Measurements from ENCODE around the gene SLC13A4. TPM values are rescaled to one million over a fixed set of nuclear protein-coding genes. Genes with fewer than 3 reads are reported as not detected.
"Not testable (repeated sequence)": the region's sequence is repeated elsewhere in the genome, so short reads cannot be mapped to it uniquely, and the experiment has no call there.

The SLC13A4 gene
- total RNA-seq, 1 experiment from 2014 or later: not detected

DNA sequence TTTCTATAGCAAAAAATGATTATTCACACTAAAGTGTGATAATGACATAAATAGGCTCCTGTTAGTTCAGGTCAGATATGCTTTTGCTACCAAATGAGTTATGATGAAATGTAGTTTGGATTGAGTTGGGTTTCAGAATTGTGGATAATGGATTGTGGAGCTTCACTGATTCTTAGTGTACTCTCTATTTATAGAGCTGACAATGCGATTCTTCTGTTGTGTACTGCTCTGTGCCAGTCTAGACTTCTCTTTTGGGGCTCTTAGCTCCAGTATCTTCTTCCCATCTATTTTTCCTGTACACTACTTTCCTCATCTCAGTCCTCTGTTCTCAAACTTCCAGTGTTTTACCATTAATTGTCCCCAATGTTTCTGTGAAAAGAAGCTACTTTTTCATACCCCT is 58.2 kb downstream of the SLC13A4 start:
- Mint-ChIP-seq H3K4me3 (ENCODE audit: low read depth, unreplicated experiment) (no peak overlapping the region), H3K9me3 (ENCODE audit: low read depth, unreplicated experiment) (no peaks in the 10 kb centered on the region), H3K4me1 (ENCODE audit: low read depth, unreplicated experiment) (peaks cover 8% of the 10 kb centered on the region), H3K27me3 (ENCODE audit: unreplicated experiment) (no peaks in the 10 kb centered on the region), H3K27ac (ENCODE audit: unreplicated experiment) (no peak overlapping the region), H3K36me3 (ENCODE audit: insufficient read depth, unreplicated experiment) (peaks cover 12% of the 10 kb centered on the region)
- intact Hi-C loops (cut with micrococcal nuclease; ENCODE audit: unreplicated experiment): no loop called here
- CTCF ChIA-PET: interaction anchor here (0.8 kb wide), 1 partner anchor 8 kb away, joined by 3 read pairs; no protein-coding TSS in a partner anchor
- DNase-seq: no peak
- TF ChIP-seq, protein P1, sequence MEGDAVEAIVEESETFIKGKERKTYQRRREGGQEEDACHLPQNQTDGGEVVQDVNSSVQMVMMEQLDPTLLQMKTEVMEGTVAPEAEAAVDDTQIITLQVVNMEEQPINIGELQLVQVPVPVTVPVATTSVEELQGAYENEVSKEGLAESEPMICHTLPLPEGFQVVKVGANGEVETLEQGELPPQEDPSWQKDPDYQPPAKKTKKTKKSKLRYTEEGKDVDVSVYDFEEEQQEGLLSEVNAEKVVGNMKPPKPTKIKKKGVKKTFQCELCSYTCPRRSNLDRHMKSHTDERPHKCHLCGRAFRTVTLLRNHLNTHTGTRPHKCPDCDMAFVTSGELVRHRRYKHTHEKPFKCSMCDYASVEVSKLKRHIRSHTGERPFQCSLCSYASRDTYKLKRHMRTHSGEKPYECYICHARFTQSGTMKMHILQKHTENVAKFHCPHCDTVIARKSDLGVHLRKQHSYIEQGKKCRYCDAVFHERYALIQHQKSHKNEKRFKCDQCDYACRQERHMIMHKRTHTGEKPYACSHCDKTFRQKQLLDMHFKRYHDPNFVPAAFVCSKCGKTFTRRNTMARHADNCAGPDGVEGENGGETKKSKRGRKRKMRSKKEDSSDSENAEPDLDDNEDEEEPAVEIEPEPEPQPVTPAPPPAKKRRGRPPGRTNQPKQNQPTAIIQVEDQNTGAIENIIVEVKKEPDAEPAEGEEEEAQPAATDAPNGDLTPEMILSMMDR (IDR thresholded peaks at IDR 0.05; ENCODE audit: unreplicated experiment): no peak
- no TSS peak for BruUV-seq (replicated peaks)

DNA sequence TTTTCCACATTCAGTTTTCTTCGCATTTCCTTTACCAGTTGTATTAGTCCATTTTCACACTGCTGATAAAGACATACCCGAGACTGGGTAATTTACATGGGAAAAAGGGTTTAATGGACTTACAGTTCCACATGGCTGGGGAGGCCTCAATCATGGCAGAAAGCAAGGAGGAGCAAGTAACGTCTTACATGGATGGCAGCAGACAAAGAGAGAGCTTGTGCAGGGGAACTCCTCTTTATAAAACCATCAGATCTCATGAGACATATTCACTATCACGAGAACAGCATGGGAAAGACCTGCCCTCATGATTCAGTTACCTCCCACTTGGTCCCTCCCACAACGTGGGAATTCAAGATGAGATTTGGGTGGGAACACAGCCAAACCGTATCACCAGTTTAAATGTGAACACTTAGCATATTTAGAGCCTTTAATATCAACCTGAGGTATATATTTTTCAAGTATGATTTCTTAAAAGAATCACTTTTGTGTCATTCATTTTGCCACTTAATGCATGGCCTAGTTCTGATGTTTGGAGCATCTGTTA is 59.1 kb downstream of the SLC13A4 start:
- H3K9me3 Mint-ChIP-seq (ENCODE audit: low read depth, unreplicated experiment); H3K36me3 Mint-ChIP-seq (ENCODE audit: insufficient read depth, unreplicated experiment); CTCF ChIA-PET; DNase-seq; BruUV-seq (replicated peaks); H3K4me1 Mint-ChIP-seq (ENCODE audit: low read depth, unreplicated experiment); H3K27me3 Mint-ChIP-seq (ENCODE audit: unreplicated experiment); H3K4me3 Mint-ChIP-seq (ENCODE audit: low read depth, unreplicated experiment); H3K27ac Mint-ChIP-seq (ENCODE audit: unreplicated experiment); intact Hi-C loops (cut with micrococcal nuclease; ENCODE audit: unreplicated experiment): not testable (repeated sequence)

DNA sequence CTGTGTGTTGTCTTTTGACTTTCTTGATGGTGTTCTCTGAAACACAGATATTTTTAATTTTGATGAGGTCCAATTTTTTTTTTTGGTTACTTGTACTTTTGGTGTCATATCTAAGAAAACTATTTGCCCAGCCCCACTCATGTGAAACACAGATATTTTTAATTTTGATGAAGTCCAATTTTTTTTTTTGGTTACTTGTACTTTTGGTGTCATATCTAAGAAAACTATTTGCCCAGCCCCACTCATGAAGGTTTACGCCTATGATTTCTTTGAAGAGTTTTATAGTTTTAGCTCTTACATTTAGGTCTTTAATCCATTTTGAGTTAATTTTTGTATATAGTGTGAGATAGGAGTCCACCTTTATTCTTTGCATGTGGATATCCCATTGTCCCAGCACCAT is 60.4 kb downstream of the SLC13A4 start:
- H3K4me1 Mint-ChIP-seq (ENCODE audit: low read depth, unreplicated experiment); H3K27ac Mint-ChIP-seq (ENCODE audit: unreplicated experiment); H3K9me3 Mint-ChIP-seq (ENCODE audit: low read depth, unreplicated experiment); CTCF ChIA-PET; H3K27me3 Mint-ChIP-seq (ENCODE audit: unreplicated experiment); H3K4me3 Mint-ChIP-seq (ENCODE audit: low read depth, unreplicated experiment); BruUV-seq (replicated peaks); DNase-seq; intact Hi-C loops (cut with micrococcal nuclease; ENCODE audit: unreplicated experiment): not testable (repeated sequence)
- H3K36me3 Mint-ChIP-seq (ENCODE audit: insufficient read depth, unreplicated experiment): peaks cover 11% of the 10 kb centered on the region

GRCh38 chr7:135666846-135667245 is 61.1 kb downstream of the SLC13A4 start:
- H3K9me3 Mint-ChIP-seq (ENCODE audit: low read depth, unreplicated experiment): no peaks in the 10 kb centered on the region
- CTCF ChIA-PET: interaction anchor here (0.6 kb wide), 1 partner anchor 21 kb away, joined by 3 read pairs; no protein-coding TSS in a partner anchor
- intact Hi-C loops (cut with micrococcal nuclease; ENCODE audit: unreplicated experiment): no loop called here
- H3K36me3 Mint-ChIP-seq (ENCODE audit: insufficient read depth, unreplicated experiment): peaks cover 19% of the 10 kb centered on the region
- TF ChIP-seq, protein P1 (IDR thresholded peaks at IDR 0.05; ENCODE audit: unreplicated experiment): no peak
- no peak for DNase-seq
- H3K27me3 Mint-ChIP-seq (ENCODE audit: unreplicated experiment): no peaks in the 10 kb centered on the region
- no TSS peak for BruUV-seq (replicated peaks)
- H3K4me1 Mint-ChIP-seq (ENCODE audit: low read depth, unreplicated experiment): peaks cover 6% of the 10 kb centered on the region
- H3K27ac Mint-ChIP-seq (ENCODE audit: unreplicated experiment): no peak overlapping the region
- H3K4me3 Mint-ChIP-seq (ENCODE audit: low read depth, unreplicated experiment): no peak overlapping the region

DNA sequence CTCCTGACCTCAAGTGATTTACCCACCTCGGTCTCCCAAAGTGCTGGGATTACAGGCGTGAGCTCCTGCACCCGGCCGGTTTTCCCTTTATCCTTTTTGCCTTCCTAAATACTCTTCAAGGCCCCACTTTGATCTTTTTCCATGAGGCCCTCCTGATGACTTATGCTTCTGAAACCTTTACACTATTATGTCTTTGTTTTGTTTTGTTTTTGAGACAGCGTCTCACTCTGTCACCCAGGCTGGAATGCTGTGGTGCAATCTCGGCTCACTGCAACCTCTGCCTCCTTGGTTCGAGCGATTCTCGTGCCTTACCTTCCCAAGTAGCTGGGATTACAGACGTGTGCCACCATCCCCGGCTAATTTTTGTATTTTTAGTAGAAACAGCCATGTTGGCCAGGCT is 61.8 kb downstream of the SLC13A4 start:
- CTCF ChIA-PET: no interaction called here
- H3K4me1 Mint-ChIP-seq (ENCODE audit: low read depth, unreplicated experiment): peaks cover 13% of the 10 kb centered on the region
- H3K9me3 Mint-ChIP-seq (ENCODE audit: low read depth, unreplicated experiment): no peaks in the 10 kb centered on the region
- intact Hi-C loops (cut with micrococcal nuclease; ENCODE audit: unreplicated experiment): no loop called here
- no peak for DNase-seq
- BruUV-seq (replicated peaks): no TSS peak
- H3K27ac Mint-ChIP-seq (ENCODE audit: unreplicated experiment): no peak overlapping the region
- no peak overlapping the region for H3K4me3 Mint-ChIP-seq (ENCODE audit: low read depth, unreplicated experiment)
- H3K27me3 Mint-ChIP-seq (ENCODE audit: unreplicated experiment): no peaks in the 10 kb centered on the region
- TF ChIP-seq, protein P1 (IDR thresholded peaks at IDR 0.05; ENCODE audit: unreplicated experiment): no peak
- peaks cover 23% of the 10 kb centered on the region for H3K36me3 Mint-ChIP-seq (ENCODE audit: insufficient read depth, unreplicated experiment)

Measured in Calu3 (cell line).